ENCODE measurements around the gene HORMAD1. TPM values are rescaled to one million over a fixed set of nuclear protein-coding genes. Genes with fewer than 3 reads are reported as not detected.
"Not testable (repeated sequence)": the region's sequence is repeated elsewhere in the genome, so short reads cannot be mapped to it uniquely, and the experiment has no call there.

HORMAD1 gene
- polyA plus RNA-seq (0.34 TPM in 1 of 2 replicates, not detected in the other), polyA minus RNA-seq (0.46 TPM in 1 of 2 replicates, not detected in the other)

- no peak within 1 kb of the TSS for H3K27ac ChIP-seq (ENCODE audit: low read length)
- H3K36me3 ChIP-seq (ENCODE audit: insufficient read depth, low read length) = no peaks in the 10 kb centered on the region
- H4K20me1 ChIP-seq (ENCODE audit: insufficient read depth) = no peaks in the 10 kb centered on the region
- no peak within 1 kb of the TSS for H3K9ac ChIP-seq (ENCODE audit: low read length)
- no peaks in the 10 kb centered on the region for H3K9me2 ChIP-seq (ENCODE audit: insufficient read depth, low read length)
- H3F3A ChIP-seq (ENCODE audit: insufficient read depth, low read length, poor library complexity, severe bottlenecking) = no peaks in the 10 kb centered on the region
- H3K4me3 ChIP-seq (ENCODE audit: low read length) = no peak within 1 kb of the TSS
- no peaks in the 10 kb centered on the region for H3K27me3 ChIP-seq (ENCODE audit: insufficient read depth, low read depth, low read length)
- H3K4me2 ChIP-seq (ENCODE audit: low read length) = no peak within 1 kb of the TSS
- no peaks in the 10 kb centered on the region for H3K9me3 ChIP-seq (ENCODE audit: low read length)
- TF ChIP-seq CTCF (IDR thresholded peaks at IDR 0.05; ENCODE audit: poor library complexity, severe bottlenecking) = no peak
- TF ChIP-seq EP300 (conservative IDR thresholded peaks at IDR 0.05; ENCODE audit: poor library complexity, severe bottlenecking) = no peak
- no peak for TF ChIP-seq SMC3 (conservative IDR thresholded peaks at IDR 0.05; ENCODE audit: poor library complexity)
- TF ChIP-seq TAF1 (IDR thresholded peaks at IDR 0.05; ENCODE audit: low read depth) = no peak
- TF ChIP-seq EZH2 (IDR thresholded peaks at IDR 0.05; ENCODE audit: borderline replicate concordance, insufficient read depth, low read length, poor library complexity, severe bottlenecking) = no peak
- no peak for TF ChIP-seq REST (IDR thresholded peaks at IDR 0.05; ENCODE audit: borderline replicate concordance)
- no peak for TF ChIP-seq RAD21 (conservative IDR thresholded peaks at IDR 0.05)
- TF ChIP-seq MXI1 (conservative IDR thresholded peaks at IDR 0.05; ENCODE audit: poor library complexity, severe bottlenecking) = no peak
- TF ChIP-seq POLR2AphosphoS5 (IDR thresholded peaks at IDR 0.05) = no peak
- H3K79me2 ChIP-seq (replicated peaks; ENCODE audit: insufficient read depth, low read length) = no peaks in the 10 kb centered on the region
- H2AFZ ChIP-seq (ENCODE audit: low read depth, low read length) = no peak within 1 kb of the TSS
Measured at GRCh38 chr1:150720703-150721102, at the start of gene HORMAD1. Gene HORMAD1, minus strand, starts transcription at chr1:150720895. Its CDS starts 1,390 bp downstream, at chr1:150719505.

GRCh38 chr1:150767704-150768103 lies 47.0 kb upstream of the HORMAD1 start:
- not testable (repeated sequence) for H3K9me2 ChIP-seq (ENCODE audit: insufficient read depth, low read length); H3K36me3 ChIP-seq (ENCODE audit: insufficient read depth, low read length); H3K27ac ChIP-seq (ENCODE audit: low read length); H3K79me2 ChIP-seq (replicated peaks; ENCODE audit: insufficient read depth, low read length); H3F3A ChIP-seq (ENCODE audit: insufficient read depth, low read length, poor library complexity, severe bottlenecking); H4K20me1 ChIP-seq (ENCODE audit: insufficient read depth); H3K4me3 ChIP-seq (ENCODE audit: low read length); H2AFZ ChIP-seq (ENCODE audit: low read depth, low read length); H3K9ac ChIP-seq (ENCODE audit: low read length); H3K4me2 ChIP-seq (ENCODE audit: low read length); H3K9me3 ChIP-seq (ENCODE audit: low read length); H3K27me3 ChIP-seq (ENCODE audit: insufficient read depth, low read depth, low read length)

- not testable (repeated sequence) for H3K9me2 ChIP-seq (ENCODE audit: insufficient read depth, low read length); H3K79me2 ChIP-seq (replicated peaks; ENCODE audit: insufficient read depth, low read length); H3K27ac ChIP-seq (ENCODE audit: low read length); H3K9ac ChIP-seq (ENCODE audit: low read length); H3K4me2 ChIP-seq (ENCODE audit: low read length); H4K20me1 ChIP-seq (ENCODE audit: insufficient read depth); H3K9me3 ChIP-seq (ENCODE audit: low read length); H2AFZ ChIP-seq (ENCODE audit: low read depth, low read length); H3F3A ChIP-seq (ENCODE audit: insufficient read depth, low read length, poor library complexity, severe bottlenecking); H3K36me3 ChIP-seq (ENCODE audit: insufficient read depth, low read length); H3K4me3 ChIP-seq (ENCODE audit: low read length); H3K27me3 ChIP-seq (ENCODE audit: insufficient read depth, low read depth, low read length)
Measured at GRCh38 chr1:150765977-150766301, 45.2 kb upstream of the HORMAD1 start.

Measured in neural cell (in vitro differentiated cells).